Stimulated activated CD4-positive, alpha-beta T cell treated with anti-CD3 and anti-CD28 coated beads, Interleukin-1b, Interleukin-23, amount 100 ng/mL, for 4 hours (primary cell): Measurements from ENCODE around the gene LILRA6.
"Not testable (repeated sequence)": the region's sequence is repeated elsewhere in the genome, so short reads cannot be mapped to it uniquely, and the experiment has no call there.

ENCODE experiments used
- DNase-seq, 2 donors: peaks; one replicate each; pipeline ENCODE4 v3.0.0-alpha.2; 2020; ENCODE audit warnings: low read depth in 2 of 2

LILRA6 gene

DNA sequence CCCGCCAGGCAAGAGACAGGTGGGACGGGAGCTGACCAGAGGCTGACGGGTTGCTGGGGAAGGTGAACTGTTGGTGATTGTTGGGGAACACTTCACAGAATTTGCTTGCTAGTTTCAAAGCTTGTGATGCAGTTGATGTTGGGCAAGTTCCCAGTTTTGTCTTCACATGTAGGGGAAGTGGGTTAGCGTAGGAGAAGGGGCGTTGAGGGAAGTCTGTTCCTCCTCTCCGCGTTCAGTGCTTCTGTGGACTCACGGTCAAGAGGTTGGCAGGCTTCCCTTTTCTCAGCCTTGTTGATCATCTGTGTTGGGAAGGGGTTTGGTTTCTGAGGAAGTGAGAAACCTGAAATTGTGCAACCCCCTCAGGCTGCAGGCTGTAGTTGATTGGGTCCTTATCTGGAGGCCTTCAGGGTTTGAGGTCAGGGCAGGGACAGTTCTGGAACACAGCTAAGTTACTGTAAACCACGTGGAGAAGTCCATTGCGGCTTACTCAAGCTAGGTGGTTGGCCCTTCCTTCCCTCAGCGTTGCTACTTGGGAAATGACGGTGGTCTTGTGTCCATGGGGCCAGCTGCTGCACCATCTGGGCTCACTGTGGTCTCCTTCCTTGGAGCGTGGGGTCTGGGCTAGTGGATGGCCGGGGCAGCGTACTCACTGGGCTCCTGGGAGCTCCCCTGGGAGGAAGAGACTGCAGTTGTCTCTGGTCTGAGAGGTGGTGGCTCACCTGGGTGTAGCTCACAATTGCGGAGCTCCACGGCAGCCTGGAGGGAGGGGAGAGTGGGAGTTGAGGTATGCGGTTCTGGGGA, 34.4 kb downstream of the LILRA6 start:
- DNase-seq = no peak

DNA sequence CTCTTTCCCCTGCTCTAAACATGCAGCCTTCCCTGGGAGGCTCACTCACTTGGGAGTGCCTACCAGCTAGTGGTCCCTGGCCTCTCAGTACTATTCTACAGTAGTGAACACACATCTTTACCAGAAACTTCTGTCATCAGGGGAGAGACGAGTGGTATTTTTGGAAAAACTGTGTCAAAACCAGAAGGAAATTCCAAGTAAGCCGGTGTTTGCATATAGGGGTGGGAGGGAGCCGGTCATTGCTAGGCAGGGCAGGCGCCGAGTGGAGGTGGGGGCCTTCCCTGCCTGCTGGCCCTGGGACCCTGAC, 35.0 kb downstream of the LILRA6 start:
- no peak for DNase-seq

DNA sequence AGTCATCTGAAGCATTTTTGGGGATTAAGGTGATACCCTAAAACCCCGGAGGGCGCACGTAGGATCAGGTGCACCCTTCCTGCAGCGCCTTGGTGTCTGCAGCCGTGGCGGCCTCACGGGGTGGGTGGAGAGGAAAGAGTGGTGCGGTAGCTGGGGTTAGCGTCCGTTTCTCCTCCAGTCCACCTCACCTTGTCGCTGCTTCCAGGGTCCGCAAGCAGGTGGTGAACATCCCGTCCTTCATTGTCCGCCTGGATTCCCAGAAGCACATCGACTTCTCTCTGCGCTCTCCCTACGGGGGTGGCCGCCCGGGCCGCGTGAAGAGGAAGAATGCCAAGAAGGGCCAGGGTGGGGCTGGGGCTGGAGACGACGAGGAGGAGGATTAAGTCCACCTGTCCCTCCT, 35.4 kb downstream of the LILRA6 start:
- DNase-seq = not testable (repeated sequence)

DNA sequence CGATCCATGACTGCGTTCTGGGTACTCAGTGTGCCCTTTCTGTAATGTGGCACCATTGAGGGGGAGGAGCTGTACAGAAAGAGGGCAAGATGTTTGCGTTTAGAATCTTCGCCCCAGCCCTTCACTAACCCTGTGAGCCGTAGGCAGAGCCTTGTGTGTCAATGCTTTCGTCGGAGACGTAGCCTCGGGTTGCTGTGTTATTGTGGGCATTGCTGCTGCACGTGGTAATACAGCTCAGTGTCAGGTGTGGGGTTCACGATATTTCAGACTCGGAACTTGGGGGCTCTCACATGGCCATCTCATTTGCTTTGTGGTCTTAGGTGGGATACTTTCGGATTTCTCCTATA, 35.8 kb downstream of the LILRA6 start:
- no peak for DNase-seq

DNA sequence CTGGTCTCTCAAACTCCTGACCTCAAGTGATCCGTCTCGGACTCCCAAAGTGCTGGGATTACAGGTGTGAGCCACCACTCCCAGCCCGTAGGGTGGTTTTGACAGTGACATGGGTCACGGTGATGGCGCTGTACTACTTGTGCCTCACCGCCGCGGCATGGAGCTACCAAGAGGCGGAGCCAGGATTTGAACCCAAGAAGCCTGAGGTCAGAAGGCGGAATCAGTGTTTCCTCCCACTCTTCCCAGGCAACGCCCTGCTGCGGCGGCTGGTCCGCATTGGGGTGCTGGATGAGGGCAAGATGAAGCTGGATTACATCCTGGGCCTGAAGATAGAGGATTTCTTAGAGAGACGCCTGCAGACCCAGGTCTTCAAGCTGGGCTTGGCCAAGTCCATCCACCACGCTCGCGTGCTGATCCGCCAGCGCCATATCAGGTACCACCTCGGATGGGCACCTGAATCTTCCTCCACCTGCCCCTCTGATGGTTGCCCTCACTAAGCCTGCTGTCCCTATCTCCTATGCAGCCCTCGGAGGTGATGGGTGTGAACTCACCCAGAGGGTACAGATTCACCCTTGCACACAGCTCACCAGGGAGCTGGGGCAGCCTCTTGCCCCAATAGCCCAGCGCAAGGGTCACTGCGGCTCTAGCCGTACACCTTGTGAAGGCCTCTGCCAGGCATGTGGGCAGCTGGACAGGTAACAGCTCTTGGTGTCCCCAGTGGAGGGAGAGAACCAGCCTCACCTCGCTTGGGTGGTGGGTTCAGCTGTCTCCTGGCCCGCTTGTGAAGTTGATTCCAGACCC, 36.4 kb downstream of the LILRA6 start:
- no peak for DNase-seq

DNA sequence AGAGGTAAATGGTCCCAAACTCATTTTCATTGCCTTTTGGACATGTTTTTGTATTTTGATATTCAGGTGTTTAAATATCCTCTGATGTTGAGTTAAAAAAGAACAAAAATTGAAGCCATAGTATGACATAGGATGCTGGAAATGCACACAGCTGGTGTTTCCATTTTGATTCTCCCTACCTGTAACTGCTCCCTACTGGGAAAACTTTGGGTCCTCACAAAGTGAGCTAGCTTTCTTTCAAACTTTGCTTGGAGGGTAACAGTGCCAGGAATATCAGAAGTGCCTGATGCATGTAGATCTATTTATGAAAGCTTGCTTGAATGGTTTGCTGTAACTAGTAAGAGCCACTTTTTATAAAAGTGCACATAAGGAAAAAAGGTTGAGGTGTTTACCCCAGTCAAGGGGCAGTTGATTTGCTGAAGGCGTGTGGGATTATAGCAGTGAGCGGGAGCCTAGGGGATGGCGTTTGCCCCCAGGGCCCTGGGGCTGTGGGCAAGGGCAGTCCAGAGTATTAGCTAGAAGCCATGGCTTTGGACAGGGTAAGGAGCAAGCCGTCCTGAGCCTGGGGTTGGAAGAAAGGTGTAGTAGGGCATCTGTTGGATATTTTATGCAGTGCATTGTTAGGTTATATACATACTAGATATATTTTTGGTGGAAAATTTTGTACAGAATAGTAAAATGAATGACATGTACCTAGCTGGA, 37.7 kb downstream of the LILRA6 start:
- no peak for DNase-seq

DNA sequence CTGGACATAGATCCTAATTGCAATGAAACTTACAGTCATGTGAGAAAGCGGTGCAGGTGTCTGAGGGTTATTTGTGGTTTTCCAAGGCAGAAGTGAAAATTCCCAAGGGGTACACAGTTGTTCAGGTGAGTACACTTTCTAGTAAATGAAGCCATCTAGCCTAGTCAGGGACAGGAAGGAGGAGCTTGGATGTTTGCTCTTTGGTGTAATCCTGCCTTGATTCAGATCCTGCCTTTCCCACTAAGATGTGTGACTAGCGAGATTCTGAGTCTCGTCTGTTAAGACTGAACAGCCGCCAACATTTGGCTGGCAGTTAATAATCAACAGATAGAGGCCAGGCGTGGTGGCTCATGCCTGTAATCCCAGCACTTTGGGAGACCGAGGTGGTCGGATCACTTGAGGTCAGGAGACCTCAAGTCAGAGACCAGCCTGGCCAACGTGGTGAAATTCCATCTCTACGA, 39.4 kb downstream of the LILRA6 start:
- no peak for DNase-seq

DNA sequence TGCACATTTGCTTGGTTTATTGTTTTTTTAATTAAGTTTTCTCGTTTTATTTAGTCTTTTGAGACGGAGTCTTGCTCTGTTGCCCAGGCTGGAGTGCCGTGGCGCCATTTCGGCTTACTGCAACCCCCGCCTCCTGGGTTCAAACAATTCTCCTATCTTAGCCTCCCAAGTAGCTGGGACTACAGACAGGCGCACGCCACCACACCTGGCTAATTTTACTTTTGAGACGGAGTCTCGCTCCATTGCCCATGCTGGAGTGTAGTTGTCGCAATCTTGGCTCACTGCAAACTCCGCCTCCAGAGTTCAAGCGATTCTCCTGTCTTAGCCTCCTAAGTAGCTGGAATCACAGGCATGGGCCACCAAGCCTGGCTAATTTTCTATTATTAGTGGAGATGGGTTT, 40.6 kb downstream of the LILRA6 start:
- DNase-seq = no peak

DNA sequence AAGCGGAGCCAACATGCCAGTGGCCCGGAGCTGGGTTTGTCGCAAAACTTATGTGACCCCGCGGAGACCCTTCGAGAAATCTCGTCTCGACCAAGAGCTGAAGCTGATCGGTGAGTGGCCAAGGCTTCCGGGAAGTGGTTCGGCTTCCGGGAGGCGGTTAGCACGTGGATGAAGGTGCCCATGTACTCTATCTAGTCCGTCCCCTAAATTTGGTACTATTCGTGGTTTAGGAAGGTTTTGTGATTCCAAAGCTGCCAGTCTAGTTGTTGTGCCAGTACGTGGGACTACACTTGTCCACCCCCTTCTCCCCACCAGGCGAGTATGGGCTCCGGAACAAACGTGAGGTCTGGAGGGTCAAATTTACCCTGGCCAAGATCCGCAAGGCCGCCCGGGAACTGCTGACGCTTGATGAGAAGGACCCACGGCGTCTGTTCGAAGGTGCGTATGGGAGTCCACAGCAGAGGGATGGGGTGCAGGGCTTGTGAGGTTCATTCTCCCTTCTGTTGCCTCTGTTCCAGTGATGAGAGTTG, 41.4 kb downstream of the LILRA6 start:
- DNase-seq = no peak

DNA sequence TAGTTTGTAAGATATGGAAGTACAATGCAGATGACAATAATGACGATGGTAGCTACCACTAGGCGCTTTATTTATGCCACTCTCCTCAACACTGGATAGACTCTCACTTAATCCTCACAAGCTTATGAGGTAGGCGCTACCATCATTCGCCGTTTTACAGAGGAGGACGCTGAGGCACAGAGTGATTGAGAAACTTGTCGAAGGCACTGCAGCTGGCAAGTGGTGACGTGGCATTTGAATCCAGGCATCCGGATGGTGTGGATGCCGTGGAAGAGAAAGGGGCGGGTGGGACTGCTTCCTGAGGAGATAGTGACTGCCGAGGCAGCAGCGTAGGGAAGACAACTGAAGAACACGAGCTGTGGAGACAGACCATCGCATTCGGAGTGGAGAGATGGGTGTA, 43.2 kb downstream of the LILRA6 start:
- no peak for DNase-seq

DNA sequence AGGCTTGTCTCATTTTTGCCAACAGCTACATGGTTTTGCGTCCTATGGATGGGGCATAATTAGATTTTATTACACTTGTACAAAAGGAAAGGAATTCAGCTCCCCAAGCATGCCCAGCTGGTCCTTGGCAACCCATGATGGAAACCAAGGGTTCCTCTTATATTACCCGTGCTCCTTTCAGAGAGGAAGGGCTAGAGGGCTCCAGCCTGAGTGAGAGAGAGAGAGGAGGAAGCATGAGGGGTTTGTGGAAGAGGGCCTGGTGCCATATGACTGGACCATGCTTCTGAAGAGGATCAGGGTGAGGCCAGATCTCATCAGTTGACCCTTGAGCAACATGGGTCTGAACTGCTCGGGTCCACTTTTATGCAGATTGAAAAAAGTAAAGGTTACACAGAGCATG, 45.5 kb downstream of the LILRA6 start:
- no peak for DNase-seq

DNA sequence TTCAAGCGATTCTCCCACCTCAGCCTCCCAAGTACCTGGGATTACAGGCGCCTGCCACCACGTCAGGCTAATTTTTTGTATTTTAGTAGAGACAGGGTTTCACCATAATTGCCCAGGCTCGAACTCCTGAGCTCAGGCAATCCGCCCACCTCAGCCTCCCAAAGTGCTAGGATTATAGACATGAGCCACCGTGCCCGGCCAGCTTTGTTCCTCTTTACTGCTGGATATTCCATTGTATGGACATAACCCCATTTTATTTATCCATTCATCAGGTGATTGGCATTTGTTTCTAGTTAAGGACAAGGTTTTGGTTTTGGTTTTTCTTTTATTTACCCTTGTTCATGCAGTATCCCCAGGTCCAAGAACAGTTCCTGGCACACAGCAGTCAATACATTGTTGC, 46.1 kb downstream of the LILRA6 start:
- DNase-seq = no peak

DNA sequence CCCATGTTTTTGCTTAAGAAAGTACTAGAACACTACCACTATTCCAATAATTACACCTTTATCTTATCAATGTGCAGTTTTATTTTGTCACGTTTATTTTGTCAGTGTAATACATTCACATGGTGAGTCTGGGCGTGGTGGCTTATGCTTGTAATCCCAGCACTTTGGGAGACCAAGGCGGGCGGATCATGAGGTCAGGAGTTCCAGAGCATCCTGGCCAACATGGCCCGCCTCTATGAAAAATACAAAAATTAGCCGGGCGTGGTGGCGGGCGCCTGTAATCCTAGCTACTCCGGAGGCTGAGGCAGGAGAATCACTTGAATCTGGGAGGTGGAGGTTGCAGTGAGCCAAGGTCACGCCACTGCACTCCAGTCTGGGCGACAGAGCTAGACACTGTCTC, 48.1 kb downstream of the LILRA6 start:
- DNase-seq = not testable (repeated sequence)

DNA sequence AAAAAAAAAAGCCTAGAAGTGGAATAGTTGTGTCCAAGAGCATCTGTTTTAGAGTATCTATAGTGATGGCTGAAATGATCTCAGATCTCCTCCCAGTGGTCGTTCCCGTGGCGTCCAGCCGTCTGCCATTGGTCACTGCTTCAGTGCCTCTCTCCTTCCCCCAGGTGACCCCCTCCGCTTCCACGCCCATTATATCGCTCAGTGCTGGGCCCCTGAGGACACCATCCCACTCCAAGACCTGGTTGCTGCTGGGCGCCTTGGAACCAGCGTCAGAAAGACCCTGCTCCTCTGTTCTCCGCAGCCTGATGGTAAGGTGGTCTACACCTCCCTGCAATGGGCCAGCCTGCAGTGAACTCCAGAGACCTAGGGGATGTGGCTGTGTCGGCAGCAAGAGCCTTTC, 49.6 kb downstream of the LILRA6 start:
- no peak for DNase-seq

DNA sequence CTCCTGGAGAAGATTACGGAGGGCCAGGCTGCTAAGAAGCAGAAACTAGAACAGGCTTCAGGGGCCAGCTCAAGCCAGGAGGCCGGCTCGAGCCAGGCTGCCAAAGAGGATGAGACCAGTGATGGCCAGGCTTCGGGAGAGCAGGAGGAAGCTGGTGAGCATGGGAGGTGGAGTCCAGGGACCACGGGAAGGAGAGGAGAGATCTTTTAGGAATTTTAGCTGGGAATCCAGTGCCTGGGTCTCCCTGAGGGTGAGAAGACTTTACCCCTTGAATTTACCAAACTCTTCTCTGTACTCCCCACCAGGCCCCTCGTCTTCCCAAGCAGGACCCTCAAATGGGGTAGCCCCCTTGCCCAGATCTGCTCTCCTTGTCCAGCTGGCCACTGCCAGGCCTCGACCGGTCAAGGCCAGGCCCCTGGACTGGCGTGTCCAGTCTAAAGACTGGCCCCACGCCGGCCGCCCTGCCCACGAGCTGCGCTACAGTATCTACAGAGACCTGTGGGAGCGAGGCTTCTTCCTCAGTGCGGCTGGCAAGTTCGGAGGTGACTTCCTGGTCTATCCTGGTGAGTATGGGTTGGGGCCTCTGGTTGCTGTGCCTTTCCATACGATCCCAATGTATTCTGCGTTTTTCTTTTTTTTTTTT, 50.7 kb downstream of the LILRA6 start:
- DNase-seq = no peak

DNA sequence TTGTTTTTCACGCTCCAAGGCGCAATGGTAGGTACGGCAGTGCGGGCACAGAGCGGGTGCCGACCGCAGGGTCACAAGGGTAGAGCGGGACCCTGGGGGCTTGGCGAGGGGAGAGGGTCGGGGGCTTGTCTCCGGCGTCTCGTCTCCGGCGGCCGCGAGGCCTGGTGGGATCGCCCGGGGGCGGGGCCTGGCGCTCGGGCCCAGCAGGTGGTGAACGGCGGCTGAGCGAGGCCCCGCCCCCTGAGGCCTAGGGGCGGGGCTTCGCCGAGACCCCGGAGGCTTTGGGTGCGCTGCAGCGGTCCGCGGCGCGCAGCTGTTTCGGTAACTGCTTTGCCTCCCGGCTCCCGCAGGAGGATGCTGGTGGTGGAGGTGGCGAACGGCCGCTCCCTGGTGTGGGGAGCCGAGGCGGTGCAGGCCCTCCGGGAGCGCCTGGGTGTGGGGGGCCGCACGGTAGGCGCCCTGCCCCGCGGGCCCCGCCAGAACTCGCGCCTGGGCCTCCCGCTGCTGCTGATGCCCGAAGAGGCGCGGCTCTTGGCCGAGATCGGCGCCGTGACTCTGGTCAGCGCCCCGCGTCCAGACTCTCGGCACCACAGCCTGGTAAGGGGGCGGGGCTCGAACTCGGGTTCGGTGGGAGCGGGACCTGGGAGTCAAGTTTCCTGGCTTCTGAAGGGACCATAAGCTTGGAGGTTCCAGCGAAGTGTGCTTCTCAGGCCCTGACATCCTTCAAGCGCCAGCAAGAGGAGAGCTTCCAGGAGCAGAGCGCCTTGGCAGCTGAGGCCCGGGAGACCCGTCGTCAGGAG, 51.4 kb downstream of the LILRA6 start, which contains the start of gene TSEN34:
Gene TSEN34, plus strand, starts transcription at position 298 of the 800 bp plus-strand sequence. Its CDS starts 57 bp downstream, at position 355.
- DNase-seq = peak in 1 of 2 donors; percentile 84

DNA sequence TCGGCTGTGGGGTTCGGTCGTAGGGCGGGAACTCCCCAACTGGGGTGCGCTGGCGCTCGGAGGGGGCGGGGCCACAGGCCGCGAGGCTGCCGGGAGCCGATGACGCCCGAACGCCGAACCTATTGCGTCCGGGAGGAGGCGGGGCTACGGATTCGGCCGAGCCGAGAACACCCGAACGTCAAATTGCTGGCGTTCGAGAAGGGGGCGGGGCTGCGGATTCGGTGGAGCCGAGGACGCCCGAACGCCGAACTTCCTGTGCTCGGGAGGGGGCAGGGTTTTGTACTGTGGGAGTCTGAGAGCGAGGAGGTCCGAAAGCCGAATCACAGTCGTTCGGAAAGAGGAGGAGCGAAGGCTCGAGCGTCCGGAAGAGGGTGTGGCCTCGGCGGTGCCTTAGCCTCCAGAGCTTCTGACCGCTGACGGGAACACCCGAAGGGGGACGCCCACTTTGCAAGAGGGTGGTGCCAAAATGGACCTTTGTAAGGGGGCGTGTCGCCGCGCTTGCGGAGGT, 52.0 kb downstream of the LILRA6 start:
- peak; percentile 100 for DNase-seq

DNA sequence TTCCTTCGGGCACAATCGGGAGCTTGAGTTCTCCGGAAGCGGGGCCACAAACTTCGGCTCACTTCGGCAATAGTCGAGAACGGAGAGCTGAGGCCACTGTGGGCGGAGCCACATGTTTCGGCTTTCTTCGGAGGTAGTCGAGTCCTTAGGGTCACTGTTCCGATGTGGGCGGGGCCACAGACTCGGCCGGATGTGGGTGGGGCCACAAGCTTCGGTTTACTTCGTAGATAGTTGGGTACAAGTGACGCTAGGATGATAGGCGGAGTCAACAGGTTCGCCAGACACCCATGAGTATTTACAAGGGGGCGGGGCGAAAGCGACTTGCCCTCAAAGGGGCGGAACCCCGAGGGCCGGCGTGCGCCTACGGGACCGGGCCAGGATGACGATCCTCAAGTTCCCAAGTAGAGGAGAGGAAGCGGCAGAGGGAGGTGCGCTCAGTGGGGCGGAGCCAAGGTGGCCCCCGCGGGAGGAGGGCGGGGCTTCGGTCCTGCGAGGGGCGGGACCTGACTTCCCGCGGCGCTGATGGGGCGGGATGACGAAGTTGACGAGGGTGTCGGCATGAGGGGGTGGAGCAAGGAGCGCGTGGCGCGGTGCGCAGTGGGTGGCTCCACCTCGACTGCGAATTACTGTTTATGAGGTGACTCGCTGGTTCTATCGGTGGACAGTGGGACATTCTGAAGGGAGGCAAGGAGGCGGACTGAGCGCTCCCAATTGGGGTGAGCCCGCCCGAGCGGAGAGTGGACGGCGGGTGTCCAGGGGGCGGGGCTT, 52.7 kb downstream of the LILRA6 start:
- peak; percentile 99 for DNase-seq

DNA sequence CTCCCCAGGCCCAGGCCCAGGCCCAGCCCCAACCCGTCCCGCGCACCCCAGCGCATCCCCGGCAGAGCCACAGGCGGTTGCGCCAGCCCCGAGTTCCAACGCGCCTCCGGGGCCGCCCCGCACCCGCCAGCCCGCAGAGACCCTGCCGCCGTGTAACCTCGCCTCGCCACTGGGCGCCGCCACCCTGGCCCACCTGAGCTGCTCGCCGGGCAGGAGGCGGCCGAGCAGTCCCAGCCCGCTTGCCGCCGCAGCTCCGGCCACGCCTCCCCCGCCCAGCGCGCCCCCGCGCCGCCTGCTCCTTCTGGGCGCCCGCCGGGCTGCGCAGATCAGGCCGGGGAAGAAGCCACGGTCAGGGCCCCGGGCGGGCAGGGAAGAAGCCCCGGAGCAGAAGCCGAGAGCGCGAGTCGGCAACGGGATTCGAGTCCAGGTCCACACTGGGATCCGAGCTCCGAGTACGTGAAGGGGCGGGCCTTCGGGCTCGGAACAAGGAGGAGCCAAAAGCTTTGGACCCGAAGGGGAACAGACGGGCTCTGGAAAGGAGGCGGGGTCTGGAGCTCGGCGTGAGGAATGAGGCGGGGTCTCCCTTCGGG, 53.4 kb downstream of the LILRA6 start, which contains the start of gene MBOAT7:
Gene MBOAT7, minus strand, starts transcription at position 436 of the 590 bp plus-strand sequence. CDS start 1,072 bp downstream, outside the sequence.
- no peak for DNase-seq
